HuH-7.5 (cell line): ENCODE measurements around the gene FUCA2.
"Not testable (repeated sequence)": the region's sequence is repeated elsewhere in the genome, so short reads cannot be mapped to it uniquely, and the experiment has no call there.

Experiments used
- DNase-seq: peaks from one replicate; pipeline ENCODE4 v3.0.0; 2011; ENCODE audit warnings: low spot score

Gene FUCA2

DNA sequence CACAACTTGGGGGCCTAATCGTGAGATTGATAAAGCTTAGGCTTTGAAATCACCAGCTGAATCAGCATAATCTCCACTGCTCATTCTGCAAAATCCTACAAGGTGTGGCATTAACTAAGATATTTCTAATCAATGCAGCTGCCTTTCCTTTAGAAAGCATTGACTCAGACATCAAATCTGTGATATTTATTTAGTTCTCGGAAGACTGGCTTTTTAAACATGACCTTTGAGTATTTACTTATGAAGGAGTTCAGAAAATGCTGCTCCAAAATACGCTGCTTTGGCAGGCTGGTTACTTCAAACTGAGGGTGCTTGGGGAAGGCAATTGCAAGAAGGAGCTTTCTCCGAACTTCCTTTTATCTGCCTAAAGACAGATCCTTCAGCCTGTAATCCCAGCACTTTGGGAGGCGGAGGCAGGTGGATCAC, 23.7 kb upstream of the FUCA2 start:
- DNase-seq, result no peak

DNA sequence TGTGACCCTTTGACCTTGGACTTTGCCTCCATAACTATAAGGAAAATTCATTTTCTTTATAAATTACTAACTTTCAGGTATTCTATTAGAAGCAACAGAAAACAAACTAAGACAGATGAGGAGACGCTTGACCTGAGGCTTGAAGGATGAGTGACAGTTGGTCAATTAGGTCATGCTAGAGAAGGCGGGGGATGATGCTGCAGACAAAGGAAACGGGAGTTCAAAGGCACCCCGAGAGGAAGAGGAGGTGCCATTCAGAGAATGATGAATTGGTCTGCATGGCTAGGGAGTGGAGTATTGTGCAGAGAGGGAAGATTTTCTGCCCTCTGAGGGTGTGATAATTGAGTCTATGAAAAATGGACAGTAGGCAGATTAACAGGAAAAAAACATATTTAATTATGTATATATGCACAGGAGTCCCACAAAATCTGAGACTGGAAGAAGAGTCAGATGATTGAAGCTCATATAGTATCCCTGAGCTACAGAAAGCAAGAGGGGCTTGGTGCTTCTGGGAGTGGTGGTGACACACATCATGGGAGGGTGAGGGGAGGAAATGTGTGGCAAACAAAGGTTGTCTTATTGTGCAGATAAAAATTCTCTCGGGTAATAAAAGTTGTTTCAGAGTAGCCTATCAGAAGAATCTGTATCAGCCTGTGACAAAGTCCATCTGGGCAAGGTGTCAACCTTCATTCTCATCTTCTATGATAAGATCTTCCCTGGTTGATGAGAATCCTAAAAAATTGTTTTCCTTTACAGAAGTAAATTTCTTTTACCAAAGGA, 20.4 kb upstream of the FUCA2 start:
- DNase-seq, result no peak

DNA sequence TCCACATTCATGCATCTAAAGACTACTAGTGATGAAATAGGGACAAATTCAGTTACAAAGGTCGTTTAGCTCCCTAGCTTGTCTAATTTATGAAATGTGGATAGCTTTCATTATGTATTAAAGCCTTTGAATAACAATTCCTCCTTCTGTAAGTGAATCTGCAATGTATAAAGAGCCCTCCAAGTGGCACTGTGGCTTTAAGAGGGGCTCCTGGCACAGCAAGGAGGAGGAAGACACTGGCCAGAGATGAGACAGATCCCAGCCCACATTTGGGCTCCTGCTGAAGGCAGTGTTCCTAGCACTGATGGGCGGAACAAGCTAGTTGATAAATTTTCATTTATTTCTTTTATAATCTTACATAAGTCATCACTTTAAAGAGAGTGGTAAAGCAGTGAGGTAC, 17.6 kb upstream of the FUCA2 start:
- DNase-seq, result no peak

- DNase-seq, result no peak
These were observed 16.8 kb upstream of the FUCA2 start for GRCh38 chr6:143528164-143528811.

GRCh38 chr6:143527677-143528076, 16.2 kb upstream of the FUCA2 start:
- DNase-seq, result no peak

- DNase-seq, result no peak
These were observed 13.8 kb upstream of the FUCA2 start for GRCh38 chr6:143525356-143525755.

DNA sequence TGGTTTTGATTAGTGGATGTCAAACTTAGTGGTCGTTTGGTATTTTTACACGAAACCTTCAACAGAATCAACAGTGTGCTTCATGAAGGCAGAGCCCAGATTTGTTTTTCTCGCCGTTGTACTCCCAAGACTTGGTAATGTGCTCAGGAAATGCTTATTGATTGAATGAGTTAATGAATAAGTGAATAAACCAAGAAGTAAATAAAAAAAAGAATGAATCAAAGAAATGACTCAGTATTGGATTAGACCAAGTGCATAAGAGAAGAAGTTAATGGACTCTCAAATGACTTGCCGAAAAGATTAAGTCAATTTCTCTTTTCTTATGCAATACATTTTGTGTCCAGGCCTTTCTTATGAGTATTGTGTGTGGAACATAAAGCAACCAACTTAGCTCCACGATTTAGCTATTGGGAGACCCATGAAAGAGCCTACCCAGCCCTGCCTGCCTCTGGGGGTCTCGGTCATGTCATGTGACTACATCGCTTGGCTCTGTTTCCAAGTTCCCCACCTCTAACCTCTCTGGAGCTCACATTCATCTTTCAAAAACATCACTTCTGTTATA, 10.6 kb upstream of the FUCA2 start:
- DNase-seq, result no peak

DNA sequence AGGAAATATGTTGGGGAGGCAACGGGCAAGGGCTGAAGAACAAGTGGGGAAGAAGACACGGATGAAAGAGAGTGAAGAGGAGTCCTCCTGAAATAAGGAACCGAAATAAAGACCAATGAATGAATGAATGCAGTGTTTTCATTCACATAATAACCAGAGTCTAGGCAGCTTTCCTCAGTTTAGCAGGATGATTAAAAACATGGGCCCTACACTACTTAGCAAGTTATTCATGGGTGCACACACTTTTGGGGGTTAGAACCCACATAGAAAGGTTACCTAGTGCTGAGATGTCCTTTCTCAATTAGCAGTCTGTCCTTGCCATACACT, 5.9 kb upstream of the FUCA2 start:
- no peak for DNase-seq

GRCh38 chr6:143516690-143517446, 5.3 kb upstream of the FUCA2 start:
- no peak for DNase-seq

DNA sequence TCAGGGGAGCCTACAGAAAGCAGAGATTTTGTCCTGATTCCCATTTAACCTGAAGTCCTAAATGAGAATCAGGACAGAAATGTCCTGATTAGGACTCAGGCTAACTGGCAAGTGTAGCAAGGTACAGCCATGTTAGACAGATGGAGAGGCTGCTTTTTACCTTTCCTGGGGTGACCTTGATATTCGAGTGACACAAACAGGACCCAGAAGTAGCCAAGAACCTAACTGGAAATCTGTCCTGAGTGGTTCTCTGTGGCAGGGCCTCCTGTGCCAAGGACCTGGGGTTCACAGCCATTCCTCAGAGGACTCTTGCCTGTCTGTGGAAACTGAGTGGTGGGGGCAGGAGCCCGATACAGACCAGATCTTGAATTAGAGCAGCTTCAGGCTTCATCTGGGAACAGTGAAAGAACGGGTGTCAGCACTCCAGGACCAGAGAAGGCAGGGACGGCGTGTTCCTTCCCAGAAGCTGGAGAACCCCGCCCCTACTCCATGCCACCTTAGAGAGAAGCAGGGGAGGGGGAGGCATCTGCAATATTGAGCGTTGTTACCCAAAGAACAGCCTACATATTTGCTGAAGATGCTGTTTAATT, 4.3 kb upstream of the FUCA2 start:
- DNase-seq, result no peak

- no peak for DNase-seq
These were observed 3.7 kb upstream of the FUCA2 start for GRCh38 chr6:143515061-143515760.

GRCh38 chr6:143513410-143513809, 1.9 kb upstream of the FUCA2 start:
- DNase-seq, result peak; percentile 46

GRCh38 chr6:143510326-143510725, 1.2 kb downstream of the FUCA2 start:
- DNase-seq, result not testable (repeated sequence)

- no peak for DNase-seq
These were observed 4.0 kb downstream of the FUCA2 start for GRCh38 chr6:143507358-143508145.

DNA sequence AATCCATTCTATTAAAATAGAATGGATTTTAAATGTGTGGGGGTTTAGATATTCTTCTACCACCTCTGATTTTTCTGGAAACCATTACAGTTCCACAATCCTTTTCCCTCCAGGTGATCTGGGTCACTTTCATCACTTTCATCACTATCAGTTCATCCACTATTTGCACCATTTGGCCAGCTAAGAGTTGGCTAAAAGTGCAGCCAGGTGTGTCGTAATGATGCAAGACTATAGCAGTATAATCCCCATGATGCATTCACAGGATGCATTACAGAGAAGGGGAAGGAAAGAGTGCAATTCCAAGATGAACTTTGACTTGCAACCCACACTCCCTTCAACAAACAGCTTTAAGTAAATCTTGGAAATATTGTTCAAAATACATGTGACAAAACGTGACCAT, 4.9 kb downstream of the FUCA2 start:
- DNase-seq, result no peak

DNA sequence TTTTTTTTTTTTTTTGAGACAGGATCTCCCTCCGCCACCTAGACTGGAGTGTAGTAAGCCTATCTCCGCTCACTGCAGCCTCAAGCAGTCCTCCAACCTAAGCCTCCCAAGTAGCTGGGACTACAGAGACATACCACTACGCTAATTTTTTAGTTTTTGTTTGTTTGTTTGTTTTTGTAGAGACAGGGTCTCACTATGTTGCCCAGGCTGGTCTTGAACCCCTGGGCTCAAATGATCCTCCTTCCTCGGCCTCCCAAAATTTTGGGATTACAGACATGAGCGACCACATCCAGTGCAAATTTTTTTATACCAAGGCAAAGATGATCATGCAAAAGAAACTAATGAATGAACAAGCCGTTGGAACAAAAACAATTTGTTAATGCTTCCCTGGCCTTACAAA, 5.3 kb downstream of the FUCA2 start:
- DNase-seq, result no peak

GRCh38 chr6:143505537-143505936, 6.0 kb downstream of the FUCA2 start:
- DNase-seq, result no peak

- DNase-seq, result no peak
These were observed 6.4 kb downstream of the FUCA2 start for GRCh38 chr6:143505111-143505510.

DNA sequence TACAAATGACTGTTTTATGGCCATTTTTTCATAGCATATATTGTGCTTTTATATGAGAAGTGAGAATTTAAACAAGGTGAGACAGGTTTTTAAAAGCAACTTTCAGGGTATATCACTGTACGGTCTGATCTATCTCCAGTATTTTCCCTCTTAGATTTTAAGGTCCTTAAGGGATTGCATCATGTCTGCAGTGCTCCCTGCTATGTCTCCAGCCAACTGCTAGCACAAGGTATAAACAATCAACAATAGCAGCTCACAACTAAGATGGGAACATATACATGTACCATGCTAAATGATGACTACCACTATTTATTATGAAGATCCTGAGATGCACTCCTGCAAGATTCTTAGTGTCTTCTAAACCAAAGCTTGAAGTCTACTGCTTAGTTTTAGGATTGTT, 7.2 kb downstream of the FUCA2 start:
- DNase-seq, result no peak

- no peak for DNase-seq
These were observed 9.7 kb downstream of the FUCA2 start for GRCh38 chr6:143501851-143502250.

- no peak for DNase-seq
These were observed 13.1 kb downstream of the FUCA2 start for GRCh38 chr6:143498428-143498827.
